ENCODE data around the gene FOXN3.

DNA sequence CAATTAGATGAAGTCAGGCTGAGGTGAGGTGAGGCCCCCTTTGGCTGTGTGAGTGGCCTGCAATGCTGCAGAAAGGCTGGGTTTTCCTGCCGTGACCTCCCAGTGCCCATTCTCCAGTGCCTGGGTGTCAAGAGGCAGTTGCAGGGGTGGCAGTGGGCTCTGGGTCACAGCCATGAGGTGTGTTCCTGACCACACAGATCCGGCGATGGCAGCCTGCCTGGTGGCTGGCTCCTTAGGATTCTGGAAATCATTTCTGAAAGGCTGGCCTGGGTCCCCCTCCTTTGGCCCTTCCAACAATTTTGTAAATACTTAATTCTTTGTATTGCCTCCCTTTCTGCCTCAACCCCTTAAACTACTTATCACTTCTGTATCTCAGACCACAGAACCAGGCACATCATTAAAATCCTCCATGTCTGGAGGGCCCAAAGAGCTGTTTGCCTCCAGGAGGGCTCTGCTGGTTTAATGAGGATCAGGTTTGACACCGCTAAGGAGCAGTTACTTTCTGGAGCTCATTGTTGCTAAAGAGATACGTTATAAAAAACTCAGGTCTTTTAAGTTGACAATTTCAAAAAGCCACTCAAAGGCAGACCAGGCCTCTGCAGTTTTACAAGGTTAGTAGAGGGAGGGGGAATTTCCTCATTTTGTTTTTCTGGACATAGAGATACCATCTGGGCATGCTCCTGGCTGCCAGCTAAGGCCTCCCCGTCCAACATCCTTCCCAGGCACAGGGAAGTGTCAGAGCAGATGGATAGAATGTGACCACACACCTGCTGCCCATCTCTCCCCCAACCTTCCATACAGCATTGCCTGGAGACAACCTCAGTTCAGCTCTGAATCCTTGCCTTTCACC lies 204.4 kb downstream of the FOXN3 start:
- TF ChIP-seq, protein P1, sequence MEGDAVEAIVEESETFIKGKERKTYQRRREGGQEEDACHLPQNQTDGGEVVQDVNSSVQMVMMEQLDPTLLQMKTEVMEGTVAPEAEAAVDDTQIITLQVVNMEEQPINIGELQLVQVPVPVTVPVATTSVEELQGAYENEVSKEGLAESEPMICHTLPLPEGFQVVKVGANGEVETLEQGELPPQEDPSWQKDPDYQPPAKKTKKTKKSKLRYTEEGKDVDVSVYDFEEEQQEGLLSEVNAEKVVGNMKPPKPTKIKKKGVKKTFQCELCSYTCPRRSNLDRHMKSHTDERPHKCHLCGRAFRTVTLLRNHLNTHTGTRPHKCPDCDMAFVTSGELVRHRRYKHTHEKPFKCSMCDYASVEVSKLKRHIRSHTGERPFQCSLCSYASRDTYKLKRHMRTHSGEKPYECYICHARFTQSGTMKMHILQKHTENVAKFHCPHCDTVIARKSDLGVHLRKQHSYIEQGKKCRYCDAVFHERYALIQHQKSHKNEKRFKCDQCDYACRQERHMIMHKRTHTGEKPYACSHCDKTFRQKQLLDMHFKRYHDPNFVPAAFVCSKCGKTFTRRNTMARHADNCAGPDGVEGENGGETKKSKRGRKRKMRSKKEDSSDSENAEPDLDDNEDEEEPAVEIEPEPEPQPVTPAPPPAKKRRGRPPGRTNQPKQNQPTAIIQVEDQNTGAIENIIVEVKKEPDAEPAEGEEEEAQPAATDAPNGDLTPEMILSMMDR (IDR thresholded peaks at IDR 0.05), result no peak
- TF ChIP-seq POLR2A (IDR thresholded peaks at IDR 0.05) (no peak), EP300 (IDR thresholded peaks at IDR 0.05) (no peak)
